ENCODE data around the gene SLC6A7.

SLC6A7 gene

GRCh38 chr5:150175076-150175475 is 14.8 kb upstream of the SLC6A7 start:
- no peak for DNase-seq

GRCh38 chr5:150175536-150175935 is 14.3 kb upstream of the SLC6A7 start:
- DNase-seq: no peak

GRCh38 chr5:150176745-150177477 is 13.0 kb upstream of the SLC6A7 start:
- DNase-seq: no peak

- DNase-seq: no peak
These were observed 12.1 kb upstream of the SLC6A7 start for GRCh38 chr5:150177721-150178120.

- DNase-seq: no peak
These were observed 11.6 kb upstream of the SLC6A7 start for GRCh38 chr5:150178262-150178661.

- DNase-seq: no peak
These were observed 10.7 kb upstream of the SLC6A7 start for GRCh38 chr5:150179019-150179620.

GRCh38 chr5:150180241-150181026 is 9.4 kb upstream of the SLC6A7 start:
- no peak for DNase-seq

- no peak for DNase-seq
These were observed 8.8 kb upstream of the SLC6A7 start for GRCh38 chr5:150181027-150181426.

GRCh38 chr5:150181766-150182545 is 7.9 kb upstream of the SLC6A7 start:
- DNase-seq: no peak

- DNase-seq: no peak
These were observed 7.1 kb upstream of the SLC6A7 start for GRCh38 chr5:150182774-150183173.

- DNase-seq: no peak
These were observed 6.4 kb upstream of the SLC6A7 start for GRCh38 chr5:150183436-150183835.

GRCh38 chr5:150184006-150184405 is 5.9 kb upstream of the SLC6A7 start:
- DNase-seq: no peak

GRCh38 chr5:150184990-150185912 is 4.6 kb upstream of the SLC6A7 start:
- DNase-seq: no peak

- no peak for DNase-seq
These were observed 3.7 kb upstream of the SLC6A7 start for GRCh38 chr5:150186137-150186536.

- DNase-seq: no peak
These were observed 3.0 kb upstream of the SLC6A7 start for GRCh38 chr5:150186897-150187296.

GRCh38 chr5:150188146-150188842 is 1.6 kb upstream of the SLC6A7 start:
- DNase-seq: no peak

- DNase-seq: no peak
These were observed 536 bp upstream of the SLC6A7 start for GRCh38 chr5:150189326-150189725.

- DNase-seq: no peak
These were observed 679 bp downstream of the SLC6A7 start for GRCh38 chr5:150190503-150190979.

- no peak for DNase-seq
These were observed 1.1 kb downstream of the SLC6A7 start for GRCh38 chr5:150190987-150191386.

- no peak for DNase-seq
These were observed 2.6 kb downstream of the SLC6A7 start for GRCh38 chr5:150192462-150192861.

All from CD4-positive, alpha-beta T cell treated with Interleukin-17A for 1 hour (primary cell).